AG04450 (cell line): ENCODE measurements around the gene IGSF11. TPM values are rescaled to one million over a fixed set of nuclear protein-coding genes. Genes with fewer than 3 reads are reported as not detected.

Experiments
- CTCF ChIA-PET: fragments of 300-600, 350-600 bp; formaldehyde crosslinking; extraction: SDS; loops from one replicate; lab custom pipeline; 2022; ENCODE audit warnings: antibody characterized with exemption, inconsistent platforms; lab: Charles Lee
- POLR2A ChIA-PET: fragments of 350-600 bp; formaldehyde crosslinking; extraction: SDS; loops from one replicate; lab custom pipeline; 2021; ENCODE audit warnings: antibody characterized with exemption, inconsistent platforms; lab: Yijun Ruan, JAX
- DNase-seq: peaks from one replicate; pipeline ENCODE4 v3.0.0-alpha.2; 2011; ENCODE audit warnings: low read depth, low spot score
- H3K27ac ChIP-seq: one replicate; pipeline ENCODE4 v1.5.1; 2012; ENCODE audit warnings: low read depth, low read length, control low read depth
- H3K27me3 ChIP-seq: one replicate; pipeline ENCODE4 v1.6.0; 2012; ENCODE audit warnings: low read length; ENCODE audit not compliant: control insufficient read depth, insufficient read depth
- H3K4me3 ChIP-seq: 2 replicates; pipeline ENCODE4 v1.5.1; 2011; ENCODE audit warnings: mild to moderate bottlenecking, low read depth, low read length, control low read depth
- H3K9me3 ChIP-seq: 2 replicates; pipeline ENCODE4 v1.5.1; 2012; ENCODE audit warnings: low read length; ENCODE audit not compliant: control insufficient read depth, insufficient read depth
- CTCF ChIP-seq: IDR thresholded peaks from 2 replicates; pipeline ENCODE4 v1.5.1; 2011; ENCODE audit warnings: low read depth, low read length, control low read depth, inconsistent platforms
- polyA plus RNA-seq: library from polyadenylated mRNA; depleted of rRNA; stranded (reverse); fragments of >200 nt; gene quantifications from 2 replicates; pipeline ENCODE4 v1.2.3, GENCODE V29; 2011

IGSF11 gene
- polyA plus RNA-seq, 1 experiment, result 0.05 TPM

GRCh38 chr3:118932822-118933558 is 101.7 kb downstream of the IGSF11 start:
- no peak for DNase-seq
- ChIA-PET POLR2A (no interaction called here), CTCF (interaction anchor here (0.7 to 1.3 kb wide), 2 partner anchors 49 to 51 kb away, joined by 3 to 4 read pairs; no protein-coding TSS in a partner anchor)
- Histone ChIP-seq H3K27ac (no peak overlapping the region), H3K27me3 (no peaks in the 10 kb centered on the region), H3K4me3 (no peak overlapping the region), H3K9me3 (no peaks in the 10 kb centered on the region)
- no peak for TF ChIP-seq CTCF

GRCh38 chr3:118931996-118932395 is 102.7 kb downstream of the IGSF11 start:
- ChIA-PET CTCF (interaction anchor here (1.3 kb wide), 1 partner anchor 50 kb away, joined by 4 read pairs; no protein-coding TSS in a partner anchor), POLR2A (no interaction called here)
- H3K27me3 ChIP-seq, result no peaks in the 10 kb centered on the region
- no peaks in the 10 kb centered on the region for H3K9me3 ChIP-seq
- no peak overlapping the region for H3K27ac ChIP-seq
- H3K4me3 ChIP-seq, result no peak overlapping the region
- no peak for DNase-seq
- TF ChIP-seq CTCF, result no peak

- no peak for TF ChIP-seq CTCF
- H3K9me3 ChIP-seq, result no peaks in the 10 kb centered on the region
- ChIA-PET POLR2A (no interaction called here), CTCF (no interaction called here)
- no peak for DNase-seq
- no peak overlapping the region for H3K27ac ChIP-seq
- no peak overlapping the region for H3K4me3 ChIP-seq
- H3K27me3 ChIP-seq, result no peaks in the 10 kb centered on the region
Observed at GRCh38 chr3:118927449-118927848, 107.2 kb downstream of the IGSF11 start.

- POLR2A ChIA-PET, result no interaction called here
- Histone ChIP-seq H3K27me3 (no peaks in the 10 kb centered on the region), H3K9me3 (no peaks in the 10 kb centered on the region), H3K27ac (no peak overlapping the region), H3K4me3 (no peak overlapping the region)
- CTCF ChIA-PET, result no interaction called here
- no peak for TF ChIP-seq CTCF
- DNase-seq, result no peak
Observed at GRCh38 chr3:118912188-118912587, 122.5 kb downstream of the IGSF11 start.

- Histone ChIP-seq H3K4me3 (no peak overlapping the region), H3K27ac (no peak overlapping the region), H3K9me3 (no peaks in the 10 kb centered on the region), H3K27me3 (no peaks in the 10 kb centered on the region)
- no peak for DNase-seq
- TF ChIP-seq CTCF, result no peak
- POLR2A ChIA-PET, result no interaction called here
- CTCF ChIA-PET, result interaction anchor here (1.0 kb wide), 1 partner anchor 124 kb away, joined by 3 read pairs; the partner anchor contains the start of gene IGSF11
Observed at GRCh38 chr3:118910332-118910731, 124.3 kb downstream of the IGSF11 start.
